GM19239 (cell line): ENCODE data around the gene SGO1.
"Not testable (repeated sequence)": the region's sequence is repeated elsewhere in the genome, so short reads cannot be mapped to it uniquely, and the experiment has no call there.

Source experiments
- DNase-seq: peaks from one replicate; pipeline ENCODE4 v3.0.0; 2011; ENCODE audit warnings: low spot score; ENCODE audit not compliant: insufficient read length
- FAIRE-seq: peaks from 2 replicates; lab custom pipeline; 2011; peaks lifted over from hg19 to GRCh38; lab: Jason Lieb, UNC

SGO1 gene

GRCh38 chr3:20185679-20186599, at the start of gene SGO1:
Gene SGO1 (minus strand): TSS chr3:20186206. CDS start chr3:20184027, 2,179 bp downstream.
- peak; percentile 97 for FAIRE-seq
- peak; percentile 71 for DNase-seq

- no peak for FAIRE-seq
- DNase-seq: no peak
These were observed 49.8 kb upstream of the SGO1 start for GRCh38 chr3:20235796-20236195.

- DNase-seq: no peak
- FAIRE-seq: no peak
These were observed 47.1 kb upstream of the SGO1 start for GRCh38 chr3:20232906-20233780.

- no peak for DNase-seq
- no peak for FAIRE-seq
These were observed 44.9 kb upstream of the SGO1 start for GRCh38 chr3:20230954-20231353.

GRCh38 chr3:20225769-20226168, 39.8 kb upstream of the SGO1 start:
- DNase-seq: no peak
- FAIRE-seq: no peak

GRCh38 chr3:20222274-20222673, 36.3 kb upstream of the SGO1 start:
- FAIRE-seq (no peak), DNase-seq (no peak)

GRCh38 chr3:20218215-20218614, 32.2 kb upstream of the SGO1 start:
- FAIRE-seq (no peak), DNase-seq (no peak)

GRCh38 chr3:20215636-20216035, 29.6 kb upstream of the SGO1 start:
- DNase-seq: no peak
- FAIRE-seq: no peak

- FAIRE-seq: not testable (repeated sequence)
These were observed 27.5 kb upstream of the SGO1 start for GRCh38 chr3:20213491-20213890.

GRCh38 chr3:20207945-20208344, 21.9 kb upstream of the SGO1 start:
- DNase-seq, FAIRE-seq: not testable (repeated sequence)

More at GRCh38 chr3:20213491-20213890, 27.5 kb upstream of the SGO1 start:
- DNase-seq: not testable (repeated sequence)

GRCh38 chr3:20205898-20206297, 19.9 kb upstream of the SGO1 start:
- DNase-seq, FAIRE-seq: not testable (repeated sequence)

- no peak for DNase-seq
- FAIRE-seq: no peak
These were observed 15.1 kb upstream of the SGO1 start for GRCh38 chr3:20201143-20201542.

- no peak for DNase-seq
- FAIRE-seq: no peak
These were observed 11.8 kb upstream of the SGO1 start for GRCh38 chr3:20197775-20198174.

GRCh38 chr3:20194793-20195460, 8.9 kb upstream of the SGO1 start:
- no peak for DNase-seq
- FAIRE-seq: no peak

GRCh38 chr3:20190991-20191390, 5.0 kb upstream of the SGO1 start:
- DNase-seq (no peak), FAIRE-seq (no peak)

GRCh38 chr3:20186600-20187004, 596 bp upstream of the SGO1 start:
- DNase-seq: no peak
- no peak for FAIRE-seq

GRCh38 chr3:20185331-20185678, 701 bp downstream of the SGO1 start:
- DNase-seq (peak; percentile 9), FAIRE-seq (no peak)

- no peak for DNase-seq
These were observed 3.8 kb downstream of the SGO1 start for GRCh38 chr3:20182206-20182605.

GRCh38 chr3:20181276-20181675, 4.7 kb downstream of the SGO1 start:
- DNase-seq (no peak), FAIRE-seq (no peak)

More at GRCh38 chr3:20182206-20182605, 3.8 kb downstream of the SGO1 start:
- FAIRE-seq: no peak

GRCh38 chr3:20173844-20174410, 12.1 kb downstream of the SGO1 start:
- no peak for DNase-seq
- FAIRE-seq: no peak
